Neuronal stem cell (in vitro differentiated cells): ENCODE data around the gene TTC39C.

Source experiments
- DNase-seq: peaks from one replicate; pipeline ENCODE4 v3.0.0-alpha.2; 2013; ENCODE audit warnings: low spot score
- H2AFZ ChIP-seq: one replicate; pipeline ENCODE4 v1.6.1; 2013; ENCODE audit warnings: mild to moderate bottlenecking, low read length, inconsistent platforms
- H2AK5ac ChIP-seq: 2 replicates; pipeline ENCODE4 v1.6.1; 2013; ENCODE audit warnings: low read depth, mild to moderate bottlenecking, inconsistent platforms, low read length, moderate library complexity, mixed read lengths
- H2BK120ac ChIP-seq: 2 replicates; pipeline ENCODE4 v1.6.1; 2013; ENCODE audit warnings: low read depth, mild to moderate bottlenecking, inconsistent platforms, low read length, moderate library complexity, mixed read lengths
- H2BK12ac ChIP-seq: one replicate; pipeline ENCODE4 v1.6.1; 2013; ENCODE audit warnings: low read length, inconsistent platforms
- H2BK15ac ChIP-seq: 2 replicates; pipeline ENCODE4 v1.6.1; 2013; ENCODE audit warnings: mild to moderate bottlenecking, low read length, inconsistent platforms, mixed read lengths
- H2BK5ac ChIP-seq: one replicate; pipeline ENCODE4 v1.6.1; 2013; ENCODE audit warnings: inconsistent platforms, mild to moderate bottlenecking, low read length, moderate library complexity
- H3K14ac ChIP-seq: one replicate; pipeline ENCODE4 v1.6.1; 2013; ENCODE audit warnings: low read length, inconsistent platforms
- H3K18ac ChIP-seq: 2 replicates; pipeline ENCODE4 v1.6.1; 2013; ENCODE audit warnings: low read length, inconsistent platforms
- H3K23ac ChIP-seq: 2 replicates; pipeline ENCODE4 v1.6.1; 2013; ENCODE audit warnings: low read depth, mild to moderate bottlenecking, mixed read lengths, low read length, inconsistent platforms; ENCODE audit not compliant: poor library complexity
- H3K27ac ChIP-seq: replicated peaks from 3 replicates; pipeline ENCODE4 v1.5.1; 2013; ENCODE audit warnings: low read length, inconsistent platforms
- H3K27me3 ChIP-seq, 3 experiments: 2 replicates each; pipeline ENCODE4 v1.6.1; 2013; ENCODE audit warnings: low read length in 3 of 3, mild to moderate bottlenecking in 2 of 3, inconsistent platforms in 1 of 3, low read depth in 1 of 3, mixed read lengths in 1 of 3, moderate library complexity in 1 of 3; ENCODE audit not compliant: control insufficient read depth in 3 of 3, insufficient read depth in 3 of 3
- H3K36me3 ChIP-seq, 2 donors: replicated peaks in 1 of 2; 2 replicates each; pipeline ENCODE4 v1.6.1; 2013; ENCODE audit warnings: low read length in 2 of 2; ENCODE audit not compliant: control insufficient read depth in 2 of 2, insufficient read depth in 2 of 2
- H3K4ac ChIP-seq: 2 replicates; pipeline ENCODE4 v1.6.1; 2013; ENCODE audit warnings: inconsistent platforms, mild to moderate bottlenecking, low read length, moderate library complexity
- H3K4me1 ChIP-seq, 2 donors: 1 replicate in 1 of 2; 2 replicates in 1 of 2; pipeline ENCODE4 v1.6.1; 2013; ENCODE audit warnings: low read length in 2 of 2, low read depth in 1 of 2; ENCODE audit not compliant: control insufficient read depth in 2 of 2, insufficient read depth in 1 of 2
- H3K4me2 ChIP-seq: one replicate; pipeline ENCODE4 v1.6.1; 2013; ENCODE audit warnings: mild to moderate bottlenecking, low read length, inconsistent platforms; ENCODE audit not compliant: insufficient read depth, poor library complexity, severe bottlenecking
- H3K4me3 ChIP-seq, 2 donors: 2 replicates each; pipeline ENCODE4 v1.5.1; 2013; ENCODE audit warnings: low read length in 2 of 2, mild to moderate bottlenecking in 2 of 2, inconsistent platforms in 1 of 2, moderate library complexity in 1 of 2
- H3K79me1 ChIP-seq: one replicate; pipeline ENCODE4 v1.6.1; 2013; ENCODE audit warnings: low read depth, mild to moderate bottlenecking, inconsistent platforms, low read length, moderate library complexity
- H3K9ac ChIP-seq: one replicate; pipeline ENCODE4 v1.6.1; 2013; ENCODE audit warnings: mild to moderate bottlenecking, low read depth, low read length, inconsistent platforms; ENCODE audit not compliant: poor library complexity
- H3K9me3 ChIP-seq, 2 donors: replicated peaks in 1 of 2; 2 replicates each; pipeline versions ENCODE3 to v1.6.1; 2013; ENCODE audit warnings: low read length in 2 of 2, mild to moderate bottlenecking in 2 of 2, inconsistent platforms in 1 of 2, low read depth in 1 of 2, mixed read lengths in 1 of 2, moderate library complexity in 1 of 2; ENCODE audit not compliant: control insufficient read depth in 2 of 2, insufficient read depth in 1 of 2
- H4K8ac ChIP-seq: one replicate; pipeline ENCODE4 v1.6.1; 2013; ENCODE audit warnings: low read depth, mild to moderate bottlenecking, inconsistent platforms, low read length, moderate library complexity
- H4K91ac ChIP-seq: one replicate; pipeline ENCODE4 v1.6.1; 2013; ENCODE audit warnings: low read length, low read depth, mild to moderate bottlenecking, inconsistent platforms; ENCODE audit not compliant: poor library complexity
- WGBS, 2 donors: extraction: QIAGEN DNeasy Blood & Tissue Kit; methylation state at CpG; one replicate each; pipeline ENCODE4 v1.1.7; 2013; ENCODE audit warnings: missing lambda C conversion rate in 2 of 2, mixed read lengths in 1 of 2; ENCODE audit not compliant: insufficient read length in 2 of 2, insufficient replicate concordance in 1 of 2; ENCODE audit errors: extremely low coverage in 2 of 2; 5-methylcytosine and 5-hydroxymethylcytosine counted together

TTC39C gene

GRCh38 chr18:24103320-24104021 is 88.9 kb downstream of the TTC39C start:
- Histone ChIP-seq H3K9ac (no peak overlapping the region), H4K8ac (no peak overlapping the region), H3K27ac (no peak overlapping the region), H3K4me1 (no peaks in the 10 kb centered on the region), H3K27me3 (no peaks in the 10 kb centered on the region), H3K14ac (no peak overlapping the region), H3K36me3 (peaks cover 0 to 5% of the 10 kb centered on the region in 2 donors), H3K79me1 (peaks cover 2% of the 10 kb centered on the region), H3K23ac (no peak overlapping the region), H2BK120ac (no peak overlapping the region), H2AFZ (no peak overlapping the region), H2BK5ac (no peak overlapping the region), H3K9me3 (peaks cover 2 to 4% of the 10 kb centered on the region in 2 donors), H3K4me3 (no peak overlapping the region), H3K18ac (no peak overlapping the region), H4K91ac (no peak overlapping the region), H2AK5ac (no peak overlapping the region), H2BK15ac (no peak overlapping the region), H3K4me2 (no peak overlapping the region), H3K4ac (no peak overlapping the region), H2BK12ac (no peak overlapping the region)
- DNase-seq, result no peak
- no CpG with 5 or more reads among the region's 6 CpGs for WGBS, 2 donors

GRCh38 chr18:24104486-24104885 is 89.9 kb downstream of the TTC39C start:
- no peak overlapping the region for H2BK120ac ChIP-seq
- no peak overlapping the region for H3K27ac ChIP-seq
- no peak overlapping the region for H3K14ac ChIP-seq
- H3K27me3 ChIP-seq, result no peaks in the 10 kb centered on the region
- no CpG with 5 or more reads among the region's 4 CpGs for WGBS, 2 donors
- H2BK15ac ChIP-seq, result no peak overlapping the region
- no peak overlapping the region for H3K4me2 ChIP-seq
- no peaks in the 10 kb centered on the region for H3K4me1 ChIP-seq
- H3K4ac ChIP-seq, result no peak overlapping the region
- no peak for DNase-seq
- H3K9me3 ChIP-seq, result peaks cover 0 to 2% of the 10 kb centered on the region in 2 donors
- no peak overlapping the region for H3K23ac ChIP-seq
- no peak overlapping the region for H4K91ac ChIP-seq
- no peak overlapping the region for H2AFZ ChIP-seq
- no peak overlapping the region for H3K9ac ChIP-seq
- H3K36me3 ChIP-seq, result peaks cover 0 to 5% of the 10 kb centered on the region in 2 donors
- no peak overlapping the region for H2AK5ac ChIP-seq
- peaks cover 2% of the 10 kb centered on the region for H3K79me1 ChIP-seq
- H2BK12ac ChIP-seq, result no peak overlapping the region
- no peak overlapping the region for H3K4me3 ChIP-seq
- H3K18ac ChIP-seq, result no peak overlapping the region
- H4K8ac ChIP-seq, result no peak overlapping the region
- H2BK5ac ChIP-seq, result no peak overlapping the region

DNA sequence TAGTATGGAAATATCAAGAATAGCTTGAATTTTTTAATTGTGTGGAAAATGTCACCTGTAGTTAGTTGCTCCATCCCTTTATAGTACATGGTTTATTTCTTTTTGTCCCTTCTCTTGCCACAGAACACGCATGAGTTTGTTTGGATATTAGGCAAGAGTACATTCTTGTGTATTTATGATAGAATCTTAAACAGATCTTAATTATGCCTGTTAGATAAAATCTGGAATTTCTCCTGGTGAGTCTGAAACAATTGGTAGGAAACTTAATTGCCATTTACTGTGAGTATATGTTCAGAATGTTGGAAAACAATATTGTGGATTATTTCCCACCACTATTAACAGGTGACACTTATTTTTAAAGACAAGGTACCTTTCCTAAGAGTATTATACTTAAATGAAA is 94.1 kb downstream of the TTC39C start:
- H3K27me3 ChIP-seq, result no peaks in the 10 kb centered on the region
- no peak overlapping the region for H3K9ac ChIP-seq
- H3K79me1 ChIP-seq, result peaks cover 2% of the 10 kb centered on the region
- no peak overlapping the region for H3K27ac ChIP-seq
- H3K4me1 ChIP-seq, result no peaks in the 10 kb centered on the region
- no peak overlapping the region for H2BK5ac ChIP-seq
- H3K4me2 ChIP-seq, result no peak overlapping the region
- H3K14ac ChIP-seq, result no peak overlapping the region
- DNase-seq, result no peak
- H2AFZ ChIP-seq, result no peak overlapping the region
- no peak overlapping the region for H2AK5ac ChIP-seq
- no peak overlapping the region for H3K18ac ChIP-seq
- no CpG with 5 or more reads among the region's 1 CpG for WGBS, 2 donors
- peaks cover 0 to 3% of the 10 kb centered on the region in 2 donors for H3K36me3 ChIP-seq
- H3K23ac ChIP-seq, result no peak overlapping the region
- H2BK120ac ChIP-seq, result no peak overlapping the region
- no peak overlapping the region for H4K8ac ChIP-seq
- no peak overlapping the region for H2BK15ac ChIP-seq
- H4K91ac ChIP-seq, result no peak overlapping the region
- peaks cover 0 to 2% of the 10 kb centered on the region in 2 donors for H3K9me3 ChIP-seq
- no peak overlapping the region for H3K4me3 ChIP-seq
- H3K4ac ChIP-seq, result no peak overlapping the region
- H2BK12ac ChIP-seq, result no peak overlapping the region

- H2BK15ac ChIP-seq, result no peak overlapping the region
- DNase-seq, result no peak
- no peak overlapping the region for H2AFZ ChIP-seq
- H3K27ac ChIP-seq, result no peak overlapping the region
- H3K36me3 ChIP-seq, result peaks cover 6 to 10% of the 10 kb centered on the region in 2 donors
- H2BK12ac ChIP-seq, result no peak overlapping the region
- H3K4me2 ChIP-seq, result no peak overlapping the region
- no peak overlapping the region for H3K4ac ChIP-seq
- H2BK5ac ChIP-seq, result no peak overlapping the region
- H3K23ac ChIP-seq, result no peak overlapping the region
- H2AK5ac ChIP-seq, result no peak overlapping the region
- no peaks in the 10 kb centered on the region for H3K9me3 ChIP-seq
- H4K8ac ChIP-seq, result no peak overlapping the region
- H2BK120ac ChIP-seq, result no peak overlapping the region
- H3K18ac ChIP-seq, result no peak overlapping the region
- no peaks in the 10 kb centered on the region for H3K79me1 ChIP-seq
- H3K4me1 ChIP-seq, result no peaks in the 10 kb centered on the region
- no peak overlapping the region for H3K14ac ChIP-seq
- no peak overlapping the region for H3K4me3 ChIP-seq
- H3K9ac ChIP-seq, result no peak overlapping the region
- H3K27me3 ChIP-seq, result no peaks in the 10 kb centered on the region
- no peak overlapping the region for H4K91ac ChIP-seq
- no CpG with 5 or more reads among the region's 2 CpGs for WGBS, 2 donors
These were observed 97.4 kb downstream of the TTC39C start for GRCh38 chr18:24111936-24112335.
